GM10266 (cell line): Measurements from ENCODE around the gene DMAP1.

Source experiments
- DNase-seq: peaks from one replicate; pipeline ENCODE4 v3.0.0; 2012; ENCODE audit errors: extremely low spot score
- CTCF ChIP-seq: IDR thresholded peaks from 2 replicates; pipeline ENCODE4 v1.5.1; 2012; ENCODE audit warnings: mild to moderate bottlenecking, low read depth; ENCODE audit not compliant: control insufficient read depth, insufficient read depth; ENCODE audit errors: missing control alignments

Gene DMAP1

GRCh38 chr1:44220755-44221154, 7.5 kb downstream of the DMAP1 start:
- no peak for DNase-seq
- no peak for TF ChIP-seq CTCF

- no peak for TF ChIP-seq CTCF
- no peak for DNase-seq
Observed at GRCh38 chr1:44221769-44222168, 8.5 kb downstream of the DMAP1 start.

DNA sequence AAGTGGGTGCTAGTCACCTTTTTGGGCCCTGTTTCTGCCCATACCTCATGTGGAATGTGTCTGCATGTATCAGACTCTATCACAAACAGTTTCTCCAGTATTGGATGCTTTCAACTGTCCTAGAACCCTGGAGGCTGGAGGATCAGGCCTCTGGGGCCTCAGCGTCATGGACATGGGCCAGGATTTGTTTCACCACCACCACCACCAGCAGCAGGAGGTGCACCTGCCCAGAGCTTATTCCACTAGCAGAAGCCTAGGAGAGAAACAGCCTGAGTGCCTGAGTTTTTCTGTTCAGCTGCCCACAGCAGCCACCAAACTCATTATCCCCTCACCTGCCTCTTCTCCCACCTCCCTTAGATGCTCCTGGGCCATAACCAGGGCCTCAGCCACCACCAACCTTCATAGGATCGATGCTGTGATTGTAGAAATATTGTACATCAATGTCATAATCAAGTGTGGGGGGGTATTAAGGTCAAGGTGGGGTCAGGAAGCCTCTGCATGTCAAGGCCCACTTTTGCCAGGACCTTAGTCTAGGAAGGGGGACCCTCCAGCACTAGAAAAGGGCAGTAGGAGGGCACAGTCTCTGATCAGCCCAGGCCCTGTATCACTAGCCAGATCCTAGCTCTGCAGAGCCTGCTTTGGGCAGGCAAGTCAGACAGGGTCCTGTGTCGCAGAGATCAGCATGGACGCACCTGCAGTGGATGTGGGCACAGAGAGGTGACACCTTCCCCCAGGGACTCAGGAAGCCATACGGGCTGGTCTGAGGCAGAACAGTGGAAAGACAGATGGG, 9.3 kb downstream of the DMAP1 start:
- DNase-seq = no peak

GRCh38 chr1:44223187-44223610, 9.9 kb downstream of the DMAP1 start:
- no peak for DNase-seq
- TF ChIP-seq CTCF = no peak

More for the DNA sequence above, 9.3 kb downstream of the DMAP1 start:
- no peak for TF ChIP-seq CTCF

DNA sequence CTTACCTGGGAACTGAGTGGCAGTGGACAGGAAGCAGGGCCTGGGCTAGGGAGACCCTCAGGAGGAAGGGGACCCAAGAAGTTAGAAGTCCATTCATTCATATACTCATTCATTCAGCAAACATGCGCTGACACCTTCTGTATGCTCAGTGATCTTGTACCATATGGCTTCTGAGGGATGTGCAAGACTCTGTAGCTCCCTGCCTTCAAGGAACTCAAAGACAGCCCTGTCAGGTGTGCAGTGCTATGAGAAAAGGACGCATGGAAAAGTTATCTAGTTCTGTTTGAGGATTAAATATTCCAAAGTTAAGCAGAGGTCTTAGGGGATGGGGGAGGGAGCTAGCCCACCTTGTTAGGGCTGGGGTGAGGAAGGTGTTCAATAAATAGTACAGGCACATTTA, 12.5 kb downstream of the DMAP1 start:
- no peak for TF ChIP-seq CTCF

DNA sequence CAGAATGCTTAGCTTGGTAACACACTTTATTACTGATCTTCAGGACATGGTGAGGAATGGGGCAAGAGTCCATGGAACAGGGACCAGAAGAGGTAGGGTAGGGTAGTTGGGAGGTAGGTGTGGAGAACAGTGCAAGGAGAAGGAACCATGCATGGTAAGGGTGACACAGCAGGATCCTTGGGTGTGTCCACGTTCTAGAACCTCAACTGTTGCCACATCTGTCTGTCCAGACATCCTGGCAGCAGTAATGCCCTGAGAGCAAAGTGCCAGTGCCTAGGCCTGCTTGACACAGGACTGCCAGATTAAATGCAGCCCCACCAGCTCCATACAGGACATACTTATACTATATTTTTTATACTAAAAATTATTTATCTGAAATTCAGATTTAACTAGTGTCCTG, 13.9 kb downstream of the DMAP1 start:
- no peak for DNase-seq
- TF ChIP-seq CTCF = no peak

More for the DNA sequence above, 12.5 kb downstream of the DMAP1 start:
- no peak for DNase-seq

DNA sequence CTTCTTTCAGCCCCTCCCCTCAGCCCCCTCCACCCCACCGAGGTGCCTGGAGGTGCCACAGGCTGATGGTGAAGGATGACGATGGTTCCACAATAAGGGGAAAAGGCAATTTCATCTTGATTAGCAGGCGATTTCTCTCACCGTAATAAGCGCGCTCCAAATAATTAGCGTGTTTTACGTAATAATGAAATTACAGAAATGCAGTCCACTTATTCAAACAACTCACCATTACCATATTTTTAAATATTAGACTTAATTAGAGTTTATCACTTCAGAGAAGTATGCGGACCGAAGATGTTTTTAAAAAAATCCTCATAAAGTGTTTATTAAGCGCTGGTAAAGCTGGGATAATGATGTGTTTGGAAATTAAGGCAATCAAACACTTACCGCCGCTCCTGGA, 14.9 kb downstream of the DMAP1 start:
- TF ChIP-seq CTCF = no peak
- no peak for DNase-seq
